Glutamatergic neuron (in vitro differentiated cells): ENCODE measurements around the gene PDZD11. TPM values are rescaled to one million over a fixed set of nuclear protein-coding genes. Genes with fewer than 3 reads are reported as not detected.
A peak's percentile ranks its signal among the peaks of the same experiment; 100 is the strongest.
"Not testable (repeated sequence)": the region's sequence is repeated elsewhere in the genome, so short reads cannot be mapped to it uniquely, and the experiment has no call there.

Experiments used
- DNase-seq: peaks from one replicate; pipeline ENCODE4 v3.0.0; 2022
- H3K27ac Mint-ChIP-seq: one replicate; pipeline ENCODE4 v1.8.0; 2020; ENCODE audit warnings: mild to moderate bottlenecking, mixed read lengths, inconsistent platforms; ENCODE audit not compliant: unreplicated experiment
- H3K27me3 Mint-ChIP-seq: one replicate; pipeline ENCODE4 v1.8.0; 2020; ENCODE audit warnings: mild to moderate bottlenecking, moderate library complexity, mixed read lengths, inconsistent platforms; ENCODE audit not compliant: unreplicated experiment
- H3K36me3 Mint-ChIP-seq: one replicate; pipeline ENCODE4 v1.8.0; 2020; ENCODE audit warnings: mild to moderate bottlenecking, mixed read lengths, inconsistent platforms; ENCODE audit not compliant: unreplicated experiment
- H3K4me1 Mint-ChIP-seq: one replicate; pipeline ENCODE4 v1.8.0; 2020; ENCODE audit warnings: mild to moderate bottlenecking, low read depth, mixed read lengths, inconsistent platforms; ENCODE audit not compliant: unreplicated experiment
- H3K4me3 Mint-ChIP-seq: one replicate; pipeline ENCODE4 v1.8.0; 2020; ENCODE audit warnings: mild to moderate bottlenecking, mixed read lengths, inconsistent platforms; ENCODE audit not compliant: unreplicated experiment
- H3K9me3 Mint-ChIP-seq: one replicate; pipeline ENCODE4 v1.8.0; 2020; ENCODE audit warnings: mild to moderate bottlenecking, moderate library complexity, mixed read lengths, inconsistent platforms; ENCODE audit not compliant: unreplicated experiment
- total RNA-seq: library from RNA; stranded (reverse); fragmentation: NEBNext Ultra II Directional; extraction: Animal tissue kit (Norgen Biotek cat#: 25700); gene quantifications from one replicate; pipeline ENCODE4 v1.2.1, GENCODE V29; 2021; ENCODE audit not compliant: unreplicated experiment
- TF ChIP-seq, protein P1 (sequence below): fragments of 200-600 bp; sonication (generic); IDR thresholded peaks from one replicate; pipeline ENCODE4 v1.5.0; 2021; ENCODE audit not compliant: partially characterized antibody, unreplicated experiment

The PDZD11 gene
- total RNA-seq, 1 donor from 2014 or later, result 47.4 TPM

DNA sequence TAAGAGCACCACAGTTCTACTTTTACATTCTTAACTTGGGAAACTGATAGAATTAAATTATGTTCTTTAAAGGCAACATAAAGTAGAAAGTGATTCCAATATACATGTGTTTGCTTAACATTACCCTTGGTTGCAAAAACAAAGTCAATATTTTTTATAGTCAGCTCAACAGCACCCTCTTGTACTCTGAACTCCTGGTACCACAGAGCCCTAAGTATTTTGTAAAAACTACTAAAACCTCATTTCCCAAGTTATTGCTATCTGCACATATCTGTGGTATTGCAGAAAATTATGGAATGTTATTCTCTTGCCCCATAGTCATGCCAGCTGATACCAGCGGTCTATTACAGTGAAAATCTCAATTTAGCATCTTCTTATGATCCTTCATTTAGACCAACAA, 3.1 kb upstream of the PDZD11 start:
- no peak overlapping the region for H3K4me3 Mint-ChIP-seq
- no peak for DNase-seq
- H3K9me3 Mint-ChIP-seq, result no peaks in the 10 kb centered on the region
- H3K27me3 Mint-ChIP-seq, result no peaks in the 10 kb centered on the region
- H3K27ac Mint-ChIP-seq, result no peak overlapping the region
- peaks cover 2% of the 10 kb centered on the region for H3K4me1 Mint-ChIP-seq
- H3K36me3 Mint-ChIP-seq, result no peaks in the 10 kb centered on the region
- TF ChIP-seq, protein P1, sequence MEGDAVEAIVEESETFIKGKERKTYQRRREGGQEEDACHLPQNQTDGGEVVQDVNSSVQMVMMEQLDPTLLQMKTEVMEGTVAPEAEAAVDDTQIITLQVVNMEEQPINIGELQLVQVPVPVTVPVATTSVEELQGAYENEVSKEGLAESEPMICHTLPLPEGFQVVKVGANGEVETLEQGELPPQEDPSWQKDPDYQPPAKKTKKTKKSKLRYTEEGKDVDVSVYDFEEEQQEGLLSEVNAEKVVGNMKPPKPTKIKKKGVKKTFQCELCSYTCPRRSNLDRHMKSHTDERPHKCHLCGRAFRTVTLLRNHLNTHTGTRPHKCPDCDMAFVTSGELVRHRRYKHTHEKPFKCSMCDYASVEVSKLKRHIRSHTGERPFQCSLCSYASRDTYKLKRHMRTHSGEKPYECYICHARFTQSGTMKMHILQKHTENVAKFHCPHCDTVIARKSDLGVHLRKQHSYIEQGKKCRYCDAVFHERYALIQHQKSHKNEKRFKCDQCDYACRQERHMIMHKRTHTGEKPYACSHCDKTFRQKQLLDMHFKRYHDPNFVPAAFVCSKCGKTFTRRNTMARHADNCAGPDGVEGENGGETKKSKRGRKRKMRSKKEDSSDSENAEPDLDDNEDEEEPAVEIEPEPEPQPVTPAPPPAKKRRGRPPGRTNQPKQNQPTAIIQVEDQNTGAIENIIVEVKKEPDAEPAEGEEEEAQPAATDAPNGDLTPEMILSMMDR, result no peak

DNA sequence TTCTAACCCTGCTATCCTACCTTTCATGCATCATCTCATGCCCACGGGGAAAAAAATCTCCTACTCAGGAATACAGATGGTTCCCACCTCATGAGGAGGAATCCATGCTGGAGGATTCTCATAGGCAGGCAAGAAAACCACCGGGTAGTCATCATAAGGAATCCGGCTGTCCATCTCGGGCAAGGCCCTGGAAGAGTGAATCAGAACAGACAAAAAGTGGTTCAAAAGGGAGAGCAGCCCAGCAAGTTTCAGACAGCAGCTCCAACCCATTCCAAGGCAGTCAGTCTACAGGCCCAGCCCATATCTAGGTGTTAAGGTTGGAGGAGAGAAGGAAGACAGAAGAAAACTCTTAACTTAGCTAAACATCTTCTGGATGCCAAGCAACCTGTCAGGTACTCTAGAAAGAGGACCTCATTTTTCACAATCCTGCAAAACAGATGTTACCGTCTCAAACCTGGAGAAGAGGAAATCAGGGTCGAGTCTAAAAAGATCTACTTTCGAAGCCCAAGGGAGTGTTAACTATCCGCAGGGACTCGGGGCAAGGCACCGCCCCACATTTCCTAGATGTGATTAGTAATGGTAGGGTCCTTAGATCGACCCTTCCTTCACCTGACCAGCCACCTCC, 447 bp downstream of the PDZD11 start:
- no peaks in the 10 kb centered on the region for H3K9me3 Mint-ChIP-seq
- TF ChIP-seq, protein P1, result no peak
- no peak for DNase-seq
- H3K4me3 Mint-ChIP-seq, result peak overlapping the region; percentile 93
- no peaks in the 10 kb centered on the region for H3K27me3 Mint-ChIP-seq
- peaks cover 2% of the 10 kb centered on the region for H3K4me1 Mint-ChIP-seq
- peak overlapping the region; percentile 4 for H3K27ac Mint-ChIP-seq
- H3K36me3 Mint-ChIP-seq, result no peaks in the 10 kb centered on the region

DNA sequence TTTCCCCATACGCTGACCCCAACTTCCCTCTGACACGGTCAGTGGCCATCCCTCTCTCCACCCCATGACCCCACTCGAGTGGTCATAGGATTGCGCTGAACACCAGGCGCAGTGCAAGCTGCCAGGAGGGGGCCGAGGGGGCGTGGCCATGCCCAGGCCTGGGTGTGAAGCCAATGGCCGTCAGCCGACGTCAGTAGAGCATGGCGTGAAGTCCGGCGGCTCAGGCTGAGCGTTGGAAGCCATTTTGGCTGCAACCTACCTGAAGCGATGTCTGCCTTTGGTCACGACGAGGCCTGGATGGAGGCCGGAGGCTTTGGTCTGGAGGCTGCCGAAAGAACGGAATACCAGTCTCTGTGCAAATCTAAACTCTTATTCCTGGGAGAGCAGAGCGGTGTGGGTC, 7.8 kb downstream of the PDZD11 start, which contains the start of gene RAB41:
RAB41 (plus strand) TSS at position 222 of the 400 bp plus-strand sequence; CDS start at position 268, 46 bp downstream.
- no peaks in the 10 kb centered on the region for H3K4me1 Mint-ChIP-seq
- H3K27ac Mint-ChIP-seq, result no peak within 1 kb of the TSS
- H3K9me3 Mint-ChIP-seq, result peaks cover 6% of the 10 kb centered on the region

DNA sequence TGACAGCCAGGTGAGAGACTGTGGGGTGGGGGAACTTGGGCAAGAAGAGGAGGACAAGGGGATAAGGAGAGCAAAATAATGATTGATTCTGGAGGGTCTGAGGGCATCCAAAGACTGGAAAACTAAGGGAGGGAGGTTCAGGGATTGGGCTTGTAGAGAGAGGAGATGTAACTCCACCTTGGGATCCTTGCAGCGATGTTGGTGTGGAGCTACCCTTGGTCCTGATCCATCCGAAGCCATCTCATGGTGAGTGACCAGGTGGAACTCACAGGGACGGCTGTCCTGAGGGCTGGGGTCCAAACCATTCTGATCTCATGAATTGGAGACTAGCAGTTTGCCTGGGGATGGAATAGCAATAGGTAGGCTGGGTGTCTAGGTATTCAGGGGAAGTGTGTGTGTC, 9.2 kb downstream of the PDZD11 start:
- Mint-ChIP-seq H3K4me1 (no peaks in the 10 kb centered on the region), H3K9me3 (peaks cover 6% of the 10 kb centered on the region), H3K4me3 (no peak overlapping the region), H3K27me3 (no peaks in the 10 kb centered on the region), H3K36me3 (no peaks in the 10 kb centered on the region), H3K27ac (no peak overlapping the region)
- no peak for DNase-seq
- TF ChIP-seq, protein P1, result no peak

More for the DNA sequence above, 7.8 kb downstream of the PDZD11 start, which contains the start of gene RAB41:
- TF ChIP-seq, protein P1, result no peak
- H3K36me3 Mint-ChIP-seq, result no peaks in the 10 kb centered on the region
- no peak for DNase-seq
- H3K4me3 Mint-ChIP-seq, result no peak within 1 kb of the TSS
- H3K27me3 Mint-ChIP-seq, result no peaks in the 10 kb centered on the region

DNA sequence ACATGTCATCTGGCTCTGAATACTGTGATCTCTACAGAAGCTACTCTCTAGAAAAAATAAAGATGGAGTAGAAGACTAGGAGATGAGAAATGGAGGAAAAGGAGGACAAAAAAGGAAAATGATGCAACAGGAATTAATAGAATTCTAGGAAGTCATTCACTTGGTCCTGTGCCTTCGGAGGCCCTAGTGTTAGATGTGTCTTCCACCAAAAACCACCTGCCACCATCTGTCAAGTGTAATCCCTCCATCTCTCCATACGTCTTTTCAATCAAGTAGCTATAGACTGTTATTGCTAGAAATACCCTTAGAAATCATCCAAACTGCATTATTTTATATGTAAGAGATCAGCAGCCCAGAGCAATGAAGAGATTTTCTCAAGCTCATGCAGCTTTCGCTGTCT, 10.6 kb downstream of the PDZD11 start:
- Mint-ChIP-seq H3K27ac (no peak overlapping the region), H3K36me3 (no peaks in the 10 kb centered on the region), H3K27me3 (no peaks in the 10 kb centered on the region), H3K4me3 (no peak overlapping the region), H3K9me3 (peaks cover 6% of the 10 kb centered on the region), H3K4me1 (no peaks in the 10 kb centered on the region)
- TF ChIP-seq, protein P1, result no peak
- no peak for DNase-seq

DNA sequence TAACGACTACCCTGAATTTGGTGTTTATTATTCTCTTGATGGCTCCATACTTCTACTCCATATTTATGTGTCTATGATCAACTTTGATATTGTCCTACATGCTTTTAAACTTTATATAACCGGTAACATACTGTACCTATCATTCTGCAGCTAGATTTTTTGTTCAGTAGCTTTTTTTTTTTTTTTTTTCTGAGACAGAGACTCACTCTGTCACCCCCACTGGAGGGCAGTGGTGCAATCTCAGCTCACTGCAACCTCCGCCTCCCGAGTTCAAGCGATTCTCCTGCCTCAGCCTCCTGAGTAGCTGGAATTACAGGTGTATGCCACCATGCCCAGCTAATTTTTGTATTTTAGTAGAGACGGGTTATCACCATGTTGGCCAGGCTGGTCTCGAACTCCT, 15.7 kb downstream of the PDZD11 start:
- H3K27ac Mint-ChIP-seq, DNase-seq, H3K36me3 Mint-ChIP-seq, H3K4me1 Mint-ChIP-seq, H3K9me3 Mint-ChIP-seq, H3K4me3 Mint-ChIP-seq, H3K27me3 Mint-ChIP-seq: not testable (repeated sequence)
